HEK293T (cell line): ENCODE results near the gene TXNRD2.

ENCODE experiments used
- CTCF ChIA-PET: fragments of 350-600 bp; formaldehyde crosslinking; extraction: SDS; loops from one replicate; lab custom pipeline; 2021; ENCODE audit warnings: antibody characterized with exemption, inconsistent platforms; lab: Yijun Ruan, JAX
- POLR2A ChIA-PET: fragments of 350-600 bp; formaldehyde crosslinking; extraction: SDS; loops from one replicate; lab custom pipeline; 2020; ENCODE audit warnings: antibody characterized with exemption, inconsistent platforms; lab: Yijun Ruan, JAX
- DNase-seq: peaks from one replicate; pipeline ENCODE4 v3.0.0; 2012; ENCODE audit warnings: mixed read lengths; ENCODE audit errors: extremely low spot score
- ARNT ChIP-seq: fragments of 450-650 bp; IDR thresholded peaks from 2 replicates; pipeline ENCODE4 v1.6.1; 2017; ENCODE audit warnings: mild to moderate bottlenecking
- BHLHE40 ChIP-seq: fragments of 450-650 bp; IDR thresholded peaks from 2 replicates; pipeline ENCODE4 v1.6.1; 2016; ENCODE audit warnings: mild to moderate bottlenecking, moderate library complexity, borderline replicate concordance
- CTBP1 ChIP-seq: fragments of 450-650 bp; IDR thresholded peaks from 2 replicates; pipeline ENCODE4 v1.6.1; 2016; ENCODE audit warnings: borderline replicate concordance
- ELF4 ChIP-seq: fragments of 450-650 bp; IDR thresholded peaks from 2 replicates; pipeline ENCODE4 v1.6.1; 2017; ENCODE audit warnings: antibody characterized with exemption
- FOXA1 ChIP-seq: fragments of 450-650 bp; IDR thresholded peaks from 2 replicates; pipeline ENCODE4 v1.6.1; 2016; ENCODE audit warnings: mild to moderate bottlenecking
- FOXK2 ChIP-seq: fragments of 450-650 bp; IDR thresholded peaks from 2 replicates; pipeline ENCODE4 v1.6.1; 2016; ENCODE audit warnings: mild to moderate bottlenecking
- FOXM1 ChIP-seq: fragments of 450-650 bp; IDR thresholded peaks from 2 replicates; pipeline ENCODE4 v1.6.1; 2017; ENCODE audit warnings: mild to moderate bottlenecking, borderline replicate concordance
- HDGF ChIP-seq: fragments of 450-650 bp; IDR thresholded peaks from 2 replicates; pipeline ENCODE4 v1.6.1; 2017; ENCODE audit warnings: antibody characterized with exemption, borderline replicate concordance
- L3MBTL2 ChIP-seq: fragments of 450-650 bp; conservative IDR thresholded peaks from 2 replicates; pipeline ENCODE4 v1.6.1; 2016; ENCODE audit warnings: mild to moderate bottlenecking
- LEF1 ChIP-seq: fragments of 450-650 bp; IDR thresholded peaks from 2 replicates; pipeline ENCODE4 v1.6.1; 2017; ENCODE audit warnings: mild to moderate bottlenecking, borderline replicate concordance
- NFRKB ChIP-seq: fragments of 450-650 bp; IDR thresholded peaks from 2 replicates; pipeline ENCODE4 v1.6.1; 2016; ENCODE audit warnings: mild to moderate bottlenecking, moderate library complexity
- SP1 ChIP-seq: fragments of 450-650 bp; IDR thresholded peaks from 2 replicates; pipeline ENCODE4 v1.6.1; 2017
- SUZ12 ChIP-seq: fragments of 450-650 bp; IDR thresholded peaks from 2 replicates; pipeline ENCODE4 v1.6.1; 2016; ENCODE audit warnings: mild to moderate bottlenecking
- TARDBP ChIP-seq: fragments of 450-650 bp; IDR thresholded peaks from 2 replicates; pipeline ENCODE4 v1.6.1; 2016
- ZNF384 ChIP-seq: fragments of 450-650 bp; IDR thresholded peaks from 2 replicates; pipeline ENCODE4 v1.6.1; 2016
- TF ChIP-seq, protein P1 (sequence below): fragments of 450-650 bp; IDR thresholded peaks from 2 replicates; pipeline ENCODE4 v1.6.1; 2016

Gene TXNRD2

DNA sequence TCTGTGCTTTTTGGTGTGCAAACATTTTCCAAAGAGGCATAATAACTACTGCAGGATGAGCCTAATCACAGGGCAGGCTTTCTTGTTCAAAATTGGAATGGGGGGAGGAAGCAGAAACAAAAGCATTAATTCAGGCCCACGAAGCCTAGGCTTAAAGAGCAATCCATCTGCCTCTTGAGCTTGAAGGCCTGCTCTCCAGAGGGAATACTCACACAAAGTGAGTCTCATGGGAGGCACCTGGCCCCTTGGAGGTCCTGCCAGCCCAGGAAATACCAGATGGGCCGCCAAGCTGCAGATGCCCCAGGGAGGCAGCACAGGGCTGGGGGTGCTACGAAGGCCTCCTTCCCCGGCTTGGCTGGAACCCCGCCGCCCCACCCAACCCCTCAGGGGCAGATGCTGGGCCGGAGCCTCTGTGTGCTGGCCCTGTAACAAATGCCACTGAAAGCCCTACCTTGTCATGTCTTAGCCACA lies 39.3 kb downstream of the TXNRD2 start:
- POLR2A ChIA-PET: interaction anchor here (1.9 kb wide), 1 partner anchor 46 kb away, joined by 6 read pairs; no protein-coding TSS in a partner anchor
- no peak for TF ChIP-seq SP1
- TF ChIP-seq HDGF: no peak
- TF ChIP-seq TARDBP: no peak
- TF ChIP-seq NFRKB: no peak
- no peak for TF ChIP-seq SUZ12
- TF ChIP-seq, protein P1, sequence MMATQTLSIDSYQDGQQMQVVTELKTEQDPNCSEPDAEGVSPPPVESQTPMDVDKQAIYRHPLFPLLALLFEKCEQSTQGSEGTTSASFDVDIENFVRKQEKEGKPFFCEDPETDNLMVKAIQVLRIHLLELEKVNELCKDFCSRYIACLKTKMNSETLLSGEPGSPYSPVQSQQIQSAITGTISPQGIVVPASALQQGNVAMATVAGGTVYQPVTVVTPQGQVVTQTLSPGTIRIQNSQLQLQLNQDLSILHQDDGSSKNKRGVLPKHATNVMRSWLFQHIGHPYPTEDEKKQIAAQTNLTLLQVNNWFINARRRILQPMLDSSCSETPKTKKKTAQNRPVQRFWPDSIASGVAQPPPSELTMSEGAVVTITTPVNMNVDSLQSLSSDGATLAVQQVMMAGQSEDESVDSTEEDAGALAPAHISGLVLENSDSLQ: no peak
- DNase-seq: no peak

DNA sequence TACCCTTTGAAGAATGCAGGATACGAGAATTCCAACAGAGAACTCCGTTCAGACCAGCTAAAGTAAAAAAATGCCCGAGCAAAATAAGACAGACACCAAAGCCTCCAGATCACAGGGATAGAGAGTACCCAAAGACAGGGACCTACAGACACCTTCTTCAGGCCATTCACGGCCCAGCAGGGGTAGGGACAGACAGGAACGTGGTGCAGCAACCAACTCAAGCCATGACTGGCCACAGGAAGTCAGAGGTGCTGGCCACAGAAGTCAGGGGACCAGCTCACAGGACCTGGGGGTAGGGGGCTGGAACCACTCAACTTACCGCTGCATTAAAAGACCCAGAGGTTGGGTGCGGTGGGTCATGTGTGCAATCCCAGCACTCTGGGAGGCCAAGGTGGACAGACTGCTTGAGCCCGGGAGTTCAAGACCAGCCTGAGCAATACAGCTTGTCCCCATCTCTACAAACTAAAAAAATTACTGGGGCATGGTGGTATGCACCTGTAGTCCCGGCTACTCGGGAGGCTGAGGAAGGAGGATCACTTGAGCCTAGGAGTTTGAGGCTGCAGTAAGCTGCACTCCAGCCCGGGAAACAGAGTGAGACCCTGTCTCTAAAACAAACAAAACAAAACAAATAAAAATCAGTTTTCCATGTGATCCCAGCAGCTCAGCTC lies 39.9 kb downstream of the TXNRD2 start:
- no peak for DNase-seq
- ChIA-PET CTCF (interaction anchor here (1.1 to 1.5 kb wide), 2 partner anchors 8 to 171 kb away, joined by 4 to 5 read pairs; no protein-coding TSS in a partner anchor), POLR2A (interaction anchor here (1.4 to 1.9 kb wide), 2 partner anchors 46 kb away, joined by 3 to 6 read pairs; no protein-coding TSS in a partner anchor)
- TF ChIP-seq, protein P1: no peak
- no peak for TF ChIP-seq ELF4
- no peak for TF ChIP-seq SP1
- TF ChIP-seq FOXA1: no peak
- no peak for TF ChIP-seq CTBP1
- no peak for TF ChIP-seq LEF1
- TF ChIP-seq HDGF: no peak
- no peak for TF ChIP-seq NFRKB
- no peak for TF ChIP-seq FOXK2
- no peak for TF ChIP-seq BHLHE40
- no peak for TF ChIP-seq FOXM1

More for the DNA sequence above, 39.3 kb downstream of the TXNRD2 start:
- CTCF ChIA-PET: interaction anchor here (1.1 to 3.3 kb wide), 2 partner anchors 8 to 172 kb away, joined by 5 to 16 read pairs; no protein-coding TSS in a partner anchor

DNA sequence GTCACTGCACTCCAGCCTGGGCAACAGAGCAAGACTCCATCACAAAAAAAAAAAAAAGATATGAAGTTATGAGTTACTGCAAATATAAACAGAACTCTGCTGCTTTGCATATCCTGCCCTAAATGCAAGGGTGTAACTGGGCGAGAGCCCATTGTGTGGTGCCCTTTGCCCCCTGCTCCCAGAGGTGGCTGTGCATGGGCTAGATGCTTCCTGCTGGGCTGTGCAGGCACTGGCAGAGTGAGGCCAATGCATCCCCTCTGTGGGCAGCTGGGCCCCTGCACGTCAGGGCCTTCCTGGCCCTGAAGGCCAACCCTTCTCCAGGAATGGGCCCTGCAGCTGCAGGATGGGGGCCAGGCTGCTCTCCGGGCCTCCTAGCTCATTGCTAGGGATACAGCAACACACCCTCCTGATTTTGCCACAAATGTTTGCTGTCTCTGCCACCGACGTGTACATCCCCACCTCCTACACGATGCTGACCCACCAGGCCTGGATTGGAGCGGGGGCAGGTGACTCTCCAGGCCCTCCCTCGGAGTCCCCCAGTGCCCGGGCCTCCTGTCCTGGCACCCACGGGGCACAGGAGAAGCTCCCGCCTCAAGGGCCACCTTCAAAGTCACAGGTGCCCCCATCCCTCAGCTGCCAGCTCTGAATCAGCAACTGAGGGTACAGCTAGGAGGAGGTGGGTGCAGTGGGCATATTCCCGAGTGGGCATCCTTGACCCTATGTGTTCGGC lies 40.7 kb downstream of the TXNRD2 start:
- DNase-seq: no peak
- ChIA-PET POLR2A (interaction anchor here (1.4 kb wide), 1 partner anchor 46 kb away, joined by 3 read pairs; no protein-coding TSS in a partner anchor), CTCF (interaction anchor here (1.5 to 3.1 kb wide), 2 partner anchors 9 to 170 kb away, joined by 4 to 10 read pairs; no protein-coding TSS in a partner anchor)
- TF ChIP-seq, protein P1: no peak
- TF ChIP-seq ARNT (no peak), BHLHE40 (no peak), HDGF (no peak), CTBP1 (no peak), FOXA1 (no peak), ELF4 (no peak), TARDBP (no peak), SUZ12 (no peak), ZNF384 (no peak), NFRKB (no peak), SP1 (no peak), FOXK2 (no peak), L3MBTL2 (no peak), FOXM1 (no peak), LEF1 (no peak)

DNA sequence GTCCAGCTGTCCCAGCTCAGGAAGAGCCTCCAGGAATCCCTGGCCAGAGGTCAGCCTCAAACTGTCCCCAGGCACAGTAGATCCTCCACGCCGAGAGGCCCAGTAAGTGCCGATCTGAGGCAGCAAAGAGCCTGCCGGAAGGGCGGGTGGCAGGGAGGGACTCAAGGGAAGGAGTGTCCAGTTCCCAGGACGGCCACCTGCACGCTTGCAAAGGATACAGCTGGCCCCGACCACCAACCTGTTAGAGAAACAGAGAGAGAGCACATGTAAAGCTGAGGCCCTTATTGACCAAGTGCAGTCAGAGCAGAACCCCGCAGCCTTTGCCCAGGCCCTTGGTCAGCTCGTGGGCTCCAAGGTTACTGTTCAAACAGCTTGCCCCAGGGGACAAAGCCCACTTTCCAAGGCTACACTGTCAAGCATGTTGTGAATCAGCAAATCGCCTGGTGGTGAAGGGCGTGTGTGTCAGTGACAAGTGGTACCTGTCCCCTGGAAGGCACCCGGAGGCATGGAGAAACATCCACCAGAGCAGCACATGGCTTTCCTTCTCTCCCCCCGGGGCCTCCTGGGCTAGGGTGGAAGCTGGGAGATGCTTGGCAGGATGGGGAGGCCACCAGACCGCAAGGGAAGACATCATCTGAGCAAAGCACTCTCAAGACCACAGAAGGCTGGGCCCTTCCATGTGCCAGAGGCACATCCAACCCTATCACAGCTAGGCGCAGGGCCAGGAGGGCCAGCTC lies 42.6 kb downstream of the TXNRD2 start:
- CTCF ChIA-PET: interaction anchor here (3.1 kb wide), 1 partner anchor 11 kb away, joined by 10 read pairs; no protein-coding TSS in a partner anchor
- POLR2A ChIA-PET: no interaction called here
- no peak for DNase-seq
- TF ChIP-seq NFRKB (no peak), FOXM1 (no peak), BHLHE40 (no peak)

DNA sequence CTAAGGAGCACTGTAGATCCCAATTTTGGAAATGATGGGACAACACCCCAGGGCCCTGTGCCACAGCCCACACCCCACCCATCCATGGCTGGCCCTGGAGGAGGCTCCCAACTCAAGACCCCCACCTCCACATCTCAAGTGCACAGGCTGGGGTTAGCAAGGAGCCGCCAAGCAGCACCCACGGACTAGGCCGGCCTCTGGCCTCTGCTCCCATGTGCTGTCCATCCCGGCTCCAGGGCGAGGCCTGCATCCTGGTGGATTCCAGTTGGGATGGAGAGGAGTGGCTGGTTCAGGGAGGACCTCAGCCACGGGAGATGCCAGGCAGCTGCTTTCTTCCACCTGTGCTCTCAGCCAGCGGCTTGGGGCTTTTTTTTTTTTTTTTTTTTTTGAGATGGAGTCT lies 43.5 kb downstream of the TXNRD2 start:
- CTCF ChIA-PET: interaction anchor here (3.1 kb wide), 1 partner anchor 12 kb away, joined by 10 read pairs; no protein-coding TSS in a partner anchor
- POLR2A ChIA-PET: interaction anchor here (1.4 kb wide), 1 partner anchor 42 kb away, joined by 6 read pairs; no protein-coding TSS in a partner anchor
- no peak for TF ChIP-seq SUZ12
- TF ChIP-seq NFRKB: no peak
- TF ChIP-seq, protein P1: no peak
- no peak for TF ChIP-seq FOXA1
- TF ChIP-seq ZNF384: no peak
- no peak for TF ChIP-seq ELF4
- TF ChIP-seq L3MBTL2: no peak
- TF ChIP-seq BHLHE40: no peak
- no peak for TF ChIP-seq TARDBP
- TF ChIP-seq ARNT: no peak
- no peak for TF ChIP-seq CTBP1
- no peak for TF ChIP-seq FOXK2
- TF ChIP-seq FOXM1: no peak
- TF ChIP-seq HDGF: no peak
- no peak for DNase-seq
